ENCODE results near the gene RAD54L. TPM values are rescaled to one million over a fixed set of nuclear protein-coding genes. Genes with fewer than 3 reads are reported as not detected.
A peak's percentile ranks its signal among the peaks of the same experiment; 100 is the strongest.

Gene RAD54L
- total and polyA plus RNA-seq, 2 donors = 2.6 to 9.2 TPM

DNA sequence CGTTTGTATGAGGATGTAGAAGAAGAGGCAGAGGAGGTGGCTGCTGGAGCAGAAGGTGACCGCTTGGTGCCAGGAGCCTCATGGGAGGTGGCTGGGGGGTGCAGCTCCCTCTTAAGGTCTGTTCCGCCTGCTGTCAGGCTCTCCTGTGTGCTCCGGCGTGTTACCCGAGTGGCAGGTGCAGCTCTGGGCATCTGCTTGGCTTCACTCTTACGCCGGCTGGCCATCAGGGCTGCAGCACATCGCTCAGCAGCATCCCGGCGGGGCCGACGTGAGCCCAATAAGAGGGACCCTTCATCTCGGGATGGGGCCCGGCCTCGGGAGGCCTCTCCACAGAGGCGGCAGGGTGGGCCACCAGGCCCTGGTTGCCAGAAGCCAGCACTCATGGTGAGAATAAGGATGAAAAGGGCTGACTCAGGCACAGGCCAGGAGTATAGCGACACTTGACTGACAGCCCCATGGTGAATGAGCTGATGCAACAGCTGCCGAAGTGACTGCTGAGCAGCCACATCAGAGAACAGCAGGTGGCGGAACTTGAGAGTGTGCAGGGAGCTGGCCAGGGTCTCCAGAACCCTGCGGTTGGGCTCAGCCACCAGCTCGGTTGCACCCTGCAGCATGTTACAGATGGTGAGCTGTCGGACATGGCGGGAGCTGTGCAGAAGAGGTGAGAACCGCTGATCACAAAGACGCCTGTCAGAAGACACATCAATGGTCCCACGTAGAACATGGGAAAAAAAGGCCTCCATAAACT is 38.3 kb downstream of the RAD54L start:
- no peak overlapping the region for H3K4me3 ChIP-seq (ENCODE audit: low read length in 2 of 2)
- WGBS = 49% methylated on average over 27 of the region's 27 CpGs
- H3K9me3 ChIP-seq (ENCODE audit: control insufficient read depth in 2 of 2, insufficient read depth in 1 of 2, low read length in 1 of 2) = no peaks in the 10 kb centered on the region
- DNase-seq (ENCODE audit: low read depth in 6 of 9, low spot score in 9 of 9) = peak; percentile 57 to 91 (median 68)
- H3K36me3 ChIP-seq (ENCODE audit: control insufficient read depth in 2 of 2, insufficient read depth in 2 of 2, low read length in 1 of 2) = peaks cover 7 to 41% of the 10 kb centered on the region in 2 donors
- peak overlapping the region; percentile 66 to 87 for H3K27ac ChIP-seq (ENCODE audit: low read depth in 1 of 2, low read length in 1 of 2)
- H3K27me3 ChIP-seq (ENCODE audit: control insufficient read depth in 2 of 2, insufficient read depth in 1 of 2, low read length in 1 of 2) = no peaks in the 10 kb centered on the region
- peaks cover 26 to 36% of the 10 kb centered on the region in 2 donors for H3K4me1 ChIP-seq (ENCODE audit: control insufficient read depth in 2 of 2, insufficient read depth in 2 of 2, low read length in 2 of 2)

GRCh38 chr1:46288485-46289133 is 41.0 kb downstream of the RAD54L start:
- Histone ChIP-seq H3K27me3 (ENCODE audit: control insufficient read depth in 2 of 2, insufficient read depth in 1 of 2, low read length in 1 of 2) (no peaks in the 10 kb centered on the region), H3K9me3 (ENCODE audit: control insufficient read depth in 2 of 2, insufficient read depth in 1 of 2, low read length in 1 of 2) (no peaks in the 10 kb centered on the region), H3K4me3 (ENCODE audit: low read length in 2 of 2) (no peak overlapping the region), H3K27ac (ENCODE audit: low read depth in 1 of 2, low read length in 1 of 2) (no peak overlapping the region), H3K4me1 (ENCODE audit: control insufficient read depth in 2 of 2, insufficient read depth in 2 of 2, low read length in 2 of 2) (peaks cover 24 to 33% of the 10 kb centered on the region in 2 donors), H3K36me3 (ENCODE audit: control insufficient read depth in 2 of 2, insufficient read depth in 2 of 2, low read length in 1 of 2) (peaks cover 3 to 25% of the 10 kb centered on the region in 2 donors)
- 99% methylated on average over 1 of the region's 1 CpG for WGBS
- no peak for DNase-seq (ENCODE audit: low read depth in 6 of 9, low spot score in 9 of 9)

DNA sequence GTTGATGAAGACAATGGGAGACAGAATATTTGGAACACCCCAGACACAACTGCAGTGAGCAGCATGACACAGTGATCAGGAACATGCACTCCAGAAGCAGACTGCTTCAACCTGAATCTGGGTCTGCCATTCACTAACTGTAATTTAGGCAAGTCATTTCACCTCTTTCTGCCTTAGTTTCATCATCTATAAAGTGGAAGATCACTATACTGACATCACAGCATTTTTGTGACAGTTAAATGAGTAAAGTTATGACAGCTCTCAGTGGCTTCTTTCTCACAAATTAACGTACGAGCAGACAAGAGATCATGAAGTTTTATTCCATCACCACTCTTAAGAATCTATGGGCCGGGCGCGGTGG is 41.6 kb downstream of the RAD54L start:
- Histone ChIP-seq H3K4me3 (ENCODE audit: low read length in 2 of 2) (no peak overlapping the region), H3K27ac (ENCODE audit: low read depth in 1 of 2, low read length in 1 of 2) (no peak overlapping the region), H3K4me1 (ENCODE audit: control insufficient read depth in 2 of 2, insufficient read depth in 2 of 2, low read length in 2 of 2) (peaks cover 23 to 28% of the 10 kb centered on the region in 2 donors), H3K36me3 (ENCODE audit: control insufficient read depth in 2 of 2, insufficient read depth in 2 of 2, low read length in 1 of 2) (peaks cover 3 to 28% of the 10 kb centered on the region in 2 donors), H3K27me3 (ENCODE audit: control insufficient read depth in 2 of 2, insufficient read depth in 1 of 2, low read length in 1 of 2) (no peaks in the 10 kb centered on the region), H3K9me3 (ENCODE audit: control insufficient read depth in 2 of 2, insufficient read depth in 1 of 2, low read length in 1 of 2) (no peaks in the 10 kb centered on the region)
- no peak for DNase-seq (ENCODE audit: low read depth in 6 of 9, low spot score in 9 of 9)
- WGBS = 97% methylated on average over 5 of the region's 5 CpGs

GRCh38 chr1:46289976-46290375 is 42.4 kb downstream of the RAD54L start:
- peaks cover 15 to 22% of the 10 kb centered on the region in 2 donors for H3K4me1 ChIP-seq (ENCODE audit: control insufficient read depth in 2 of 2, insufficient read depth in 2 of 2, low read length in 2 of 2)
- H3K9me3 ChIP-seq (ENCODE audit: control insufficient read depth in 2 of 2, insufficient read depth in 1 of 2, low read length in 1 of 2) = no peaks in the 10 kb centered on the region
- H3K36me3 ChIP-seq (ENCODE audit: control insufficient read depth in 2 of 2, insufficient read depth in 2 of 2, low read length in 1 of 2) = peaks cover 5 to 25% of the 10 kb centered on the region in 2 donors
- H3K27me3 ChIP-seq (ENCODE audit: control insufficient read depth in 2 of 2, insufficient read depth in 1 of 2, low read length in 1 of 2) = no peaks in the 10 kb centered on the region
- no peak for DNase-seq (ENCODE audit: low read depth in 6 of 9, low spot score in 9 of 9)
- H3K27ac ChIP-seq (ENCODE audit: low read depth in 1 of 2, low read length in 1 of 2) = no peak overlapping the region
- over 99% methylated on average over 4 of the region's 4 CpGs for WGBS
- H3K4me3 ChIP-seq (ENCODE audit: low read length in 2 of 2) = no peak overlapping the region

DNA sequence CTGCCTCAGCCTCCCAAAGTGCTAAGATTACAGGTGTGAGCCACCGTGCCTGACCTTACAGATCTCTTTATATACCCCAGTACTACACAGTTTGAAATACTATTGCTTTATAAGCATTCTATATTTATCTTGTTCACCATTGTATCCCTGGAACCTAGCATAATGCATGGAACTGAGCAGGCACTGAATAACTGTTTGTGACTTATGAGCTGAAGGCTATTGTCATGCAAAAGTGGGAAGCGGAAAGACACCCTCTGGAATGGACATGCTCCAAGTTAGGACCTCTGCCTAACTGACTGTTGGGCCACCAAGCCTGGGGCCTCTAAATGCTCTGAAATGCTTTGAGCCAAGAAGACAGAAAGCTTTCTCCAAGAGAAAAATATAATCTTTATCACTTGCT is 47.7 kb downstream of the RAD54L start:
- Histone ChIP-seq H3K4me1 (ENCODE audit: control insufficient read depth in 2 of 2, insufficient read depth in 2 of 2, low read length in 2 of 2) (peaks cover 0 to under 1% of the 10 kb centered on the region in 2 donors), H3K9me3 (ENCODE audit: control insufficient read depth in 2 of 2, insufficient read depth in 1 of 2, low read length in 1 of 2) (no peaks in the 10 kb centered on the region), H3K36me3 (ENCODE audit: control insufficient read depth in 2 of 2, insufficient read depth in 2 of 2, low read length in 1 of 2) (peaks cover 19 to 37% of the 10 kb centered on the region in 2 donors), H3K4me3 (ENCODE audit: low read length in 2 of 2) (no peak overlapping the region), H3K27me3 (ENCODE audit: control insufficient read depth in 2 of 2, insufficient read depth in 1 of 2, low read length in 1 of 2) (no peaks in the 10 kb centered on the region), H3K27ac (ENCODE audit: low read depth in 1 of 2, low read length in 1 of 2) (no peak overlapping the region)
- WGBS = 99% methylated on average over 2 of the region's 2 CpGs
- no peak for DNase-seq (ENCODE audit: low read depth in 6 of 9, low spot score in 9 of 9)

- no peak overlapping the region for H3K27ac ChIP-seq (ENCODE audit: low read depth in 1 of 2, low read length in 1 of 2)
- no peaks in the 10 kb centered on the region for H3K9me3 ChIP-seq (ENCODE audit: control insufficient read depth in 2 of 2, insufficient read depth in 1 of 2, low read length in 1 of 2)
These were observed 50.8 kb downstream of the RAD54L start for GRCh38 chr1:46298387-46298786.

DNA sequence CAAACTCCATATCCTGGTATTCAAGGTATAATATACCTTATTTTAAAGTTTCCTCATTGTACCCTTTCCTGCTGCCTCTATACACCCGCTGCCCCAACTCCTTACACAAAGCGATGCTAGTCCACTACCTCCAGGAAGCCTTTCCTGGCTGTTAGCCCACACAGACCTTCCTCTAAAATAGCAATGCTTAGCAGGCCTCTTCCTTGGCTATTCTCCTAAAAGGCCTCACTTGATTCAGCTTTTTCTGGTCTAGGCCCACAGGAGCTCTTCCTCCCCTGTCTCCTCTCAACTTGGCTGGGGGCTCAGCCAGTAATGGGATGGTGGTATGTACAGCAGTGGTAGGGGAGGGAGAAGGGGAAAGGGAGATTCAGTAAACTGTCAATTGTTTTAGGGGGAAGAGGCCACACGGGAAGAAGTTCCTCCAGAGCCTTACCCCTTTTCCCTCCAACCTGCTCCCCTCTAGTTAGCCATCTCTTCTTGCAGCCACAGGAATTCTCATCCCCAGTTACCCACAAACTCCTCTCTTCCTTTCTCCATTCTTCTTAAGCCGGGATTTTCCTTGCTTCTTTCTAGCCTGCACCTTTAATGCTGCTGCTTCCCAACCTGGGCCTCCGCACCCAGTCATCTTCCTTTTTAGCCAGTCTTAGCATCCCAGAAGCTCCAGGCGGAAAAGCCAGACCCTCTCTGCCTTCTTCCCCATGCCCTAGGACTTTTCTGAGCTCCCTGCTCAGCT is 53.3 kb downstream of the RAD54L start:
- Histone ChIP-seq H3K27ac (ENCODE audit: low read depth in 1 of 2, low read length in 1 of 2) (peak overlapping the region in 1 of 2 donors; percentile 30), H3K36me3 (ENCODE audit: control insufficient read depth in 2 of 2, insufficient read depth in 2 of 2, low read length in 1 of 2) (peaks cover 13 to 20% of the 10 kb centered on the region in 2 donors), H3K4me3 (ENCODE audit: low read length in 2 of 2) (peak overlapping the region; percentile 89 to 97), H3K9me3 (ENCODE audit: control insufficient read depth in 2 of 2, insufficient read depth in 1 of 2, low read length in 1 of 2) (no peaks in the 10 kb centered on the region), H3K27me3 (ENCODE audit: control insufficient read depth in 2 of 2, insufficient read depth in 1 of 2, low read length in 1 of 2) (no peaks in the 10 kb centered on the region), H3K4me1 (ENCODE audit: control insufficient read depth in 2 of 2, insufficient read depth in 2 of 2, low read length in 2 of 2) (peaks cover 19 to 23% of the 10 kb centered on the region in 2 donors)
- peak in 1 of 9 donors; percentile 15 for DNase-seq (ENCODE audit: low read depth in 6 of 9, low spot score in 9 of 9)
- 83% methylated on average over 6 of the region's 6 CpGs for WGBS

More at GRCh38 chr1:46298387-46298786, 50.8 kb downstream of the RAD54L start:
- Histone ChIP-seq H3K27me3 (ENCODE audit: control insufficient read depth in 2 of 2, insufficient read depth in 1 of 2, low read length in 1 of 2) (no peaks in the 10 kb centered on the region), H3K36me3 (ENCODE audit: control insufficient read depth in 2 of 2, insufficient read depth in 2 of 2, low read length in 1 of 2) (peaks cover 19 to 37% of the 10 kb centered on the region in 2 donors), H3K4me3 (ENCODE audit: low read length in 2 of 2) (no peak overlapping the region), H3K4me1 (ENCODE audit: control insufficient read depth in 2 of 2, insufficient read depth in 2 of 2, low read length in 2 of 2) (peaks cover 9 to 13% of the 10 kb centered on the region in 2 donors)
- no peak for DNase-seq (ENCODE audit: low read depth in 6 of 9, low spot score in 9 of 9)

- peak in 1 of 9 donors; percentile 14 for DNase-seq (ENCODE audit: low read depth in 6 of 9, low spot score in 9 of 9)
- H3K4me1 ChIP-seq (ENCODE audit: control insufficient read depth in 2 of 2, insufficient read depth in 2 of 2, low read length in 2 of 2) = peaks cover 19 to 23% of the 10 kb centered on the region in 2 donors
These were observed 53.8 kb downstream of the RAD54L start for GRCh38 chr1:46301406-46301807.

More at GRCh38 chr1:46301406-46301807, 53.8 kb downstream of the RAD54L start:
- H3K27ac ChIP-seq (ENCODE audit: low read depth in 1 of 2, low read length in 1 of 2) = peak overlapping the region; percentile 89 to 93
- peak overlapping the region; percentile 89 to 97 for H3K4me3 ChIP-seq (ENCODE audit: low read length in 2 of 2)
- no peaks in the 10 kb centered on the region for H3K27me3 ChIP-seq (ENCODE audit: control insufficient read depth in 2 of 2, insufficient read depth in 1 of 2, low read length in 1 of 2)
- 24% methylated on average over 17 of the region's 17 CpGs for WGBS
- H3K9me3 ChIP-seq (ENCODE audit: control insufficient read depth in 2 of 2, insufficient read depth in 1 of 2, low read length in 1 of 2) = no peaks in the 10 kb centered on the region
- peaks cover 13 to 17% of the 10 kb centered on the region in 2 donors for H3K36me3 ChIP-seq (ENCODE audit: control insufficient read depth in 2 of 2, insufficient read depth in 2 of 2, low read length in 1 of 2)

All from thymus (tissue), 11 donors.